Activated CD4-positive, alpha-beta memory T cell treated with anti-CD3 and anti-CD28 coated beads for 36 hours (primary cell): ENCODE results near the gene HOXA10. TPM values are rescaled to one million over a fixed set of nuclear protein-coding genes. Genes with fewer than 3 reads are reported as not detected.
A peak's percentile ranks its signal among the peaks of the same experiment; 100 is the strongest.

Source experiments
- CTCF ChIA-PET: fragments of 350-600 bp; sonication (Branson Sonifier 250); formaldehyde crosslinking; loops from one replicate; lab custom pipeline; 2021; ENCODE audit warnings: antibody characterized with exemption, inconsistent platforms; lab: Charles Lee
- POLR2A ChIA-PET: fragments of 350-600 bp; sonication (Branson Sonifier 250); formaldehyde crosslinking; loops from one replicate; lab custom pipeline; 2021; ENCODE audit warnings: antibody characterized with exemption; lab: Charles Lee
- DNase-seq: peaks from one replicate; pipeline ENCODE4 v3.0.0-alpha.2; 2020
- H3K27ac Mint-ChIP-seq: one replicate; pipeline ENCODE4 v1.8.0; 2021; ENCODE audit warnings: mixed read lengths
- H3K27me3 Mint-ChIP-seq: one replicate; pipeline ENCODE4 v1.8.0; 2021; ENCODE audit warnings: mixed read lengths
- H3K36me3 Mint-ChIP-seq: one replicate; pipeline ENCODE4 v1.8.0; 2021; ENCODE audit warnings: mixed read lengths
- H3K4me1 Mint-ChIP-seq: one replicate; pipeline ENCODE4 v1.8.0; 2021; ENCODE audit warnings: low read depth, mixed read lengths
- H3K4me3 Mint-ChIP-seq: one replicate; pipeline ENCODE4 v1.8.0; 2021; ENCODE audit warnings: mild to moderate bottlenecking, mixed read lengths
- H3K9me3 Mint-ChIP-seq: one replicate; pipeline ENCODE4 v1.8.0; 2021; ENCODE audit warnings: mixed read lengths
- intact Hi-C: fragments of 100-400 bp; cut with micrococcal nuclease; formaldehyde crosslinking; loops from one replicate; pipeline ENCODE4 v1.15.1; 2023
- total RNA-seq, 2 experiments: library from RNA; stranded (reverse); gene quantifications; one replicate each; pipeline ENCODE4 v1.2.3, GENCODE V29; 2021

HOXA10 gene
- total RNA-seq, 2 experiments from 2014 or later = not detected

GRCh38 chr7:27181795-27182275 lies 7.7 kb upstream of the HOXA10 start:
- no peaks in the 10 kb centered on the region for H3K9me3 Mint-ChIP-seq
- peaks cover 28% of the 10 kb centered on the region for H3K4me1 Mint-ChIP-seq
- POLR2A ChIA-PET = interaction anchor here (1.0 kb wide), 1 partner anchor 14 kb away, joined by 3 read pairs; no protein-coding TSS in a partner anchor
- no peak overlapping the region for H3K27ac Mint-ChIP-seq
- DNase-seq = peak; percentile 4
- H3K4me3 Mint-ChIP-seq = no peak overlapping the region
- intact Hi-C loops = no loop called here
- peaks cover 4% of the 10 kb centered on the region for H3K36me3 Mint-ChIP-seq
- H3K27me3 Mint-ChIP-seq = peaks cover 67% of the 10 kb centered on the region
- CTCF ChIA-PET = interaction anchor here (1.0 to 6.5 kb wide), 5 partner anchors 11 to 32 kb away, joined by 3 to 45 read pairs (median 4); no protein-coding TSS in a partner anchor

GRCh38 chr7:27180431-27181420 lies 6.6 kb upstream of the HOXA10 start:
- ChIA-PET POLR2A (no interaction called here), CTCF (interaction anchor here (0.5 to 3.4 kb wide), 30 partner anchors 10 to 1443 kb away, joined by 3 to 22 read pairs (median 4); partner anchors contain the start of gene HOXA9)
- Mint-ChIP-seq H3K36me3 (peaks cover 4% of the 10 kb centered on the region), H3K9me3 (no peaks in the 10 kb centered on the region), H3K27me3 (peaks cover 69% of the 10 kb centered on the region), H3K4me1 (peaks cover 21% of the 10 kb centered on the region), H3K27ac (no peak overlapping the region), H3K4me3 (no peak overlapping the region)
- DNase-seq = peak; percentile 1
- intact Hi-C loops = no loop called here

DNA sequence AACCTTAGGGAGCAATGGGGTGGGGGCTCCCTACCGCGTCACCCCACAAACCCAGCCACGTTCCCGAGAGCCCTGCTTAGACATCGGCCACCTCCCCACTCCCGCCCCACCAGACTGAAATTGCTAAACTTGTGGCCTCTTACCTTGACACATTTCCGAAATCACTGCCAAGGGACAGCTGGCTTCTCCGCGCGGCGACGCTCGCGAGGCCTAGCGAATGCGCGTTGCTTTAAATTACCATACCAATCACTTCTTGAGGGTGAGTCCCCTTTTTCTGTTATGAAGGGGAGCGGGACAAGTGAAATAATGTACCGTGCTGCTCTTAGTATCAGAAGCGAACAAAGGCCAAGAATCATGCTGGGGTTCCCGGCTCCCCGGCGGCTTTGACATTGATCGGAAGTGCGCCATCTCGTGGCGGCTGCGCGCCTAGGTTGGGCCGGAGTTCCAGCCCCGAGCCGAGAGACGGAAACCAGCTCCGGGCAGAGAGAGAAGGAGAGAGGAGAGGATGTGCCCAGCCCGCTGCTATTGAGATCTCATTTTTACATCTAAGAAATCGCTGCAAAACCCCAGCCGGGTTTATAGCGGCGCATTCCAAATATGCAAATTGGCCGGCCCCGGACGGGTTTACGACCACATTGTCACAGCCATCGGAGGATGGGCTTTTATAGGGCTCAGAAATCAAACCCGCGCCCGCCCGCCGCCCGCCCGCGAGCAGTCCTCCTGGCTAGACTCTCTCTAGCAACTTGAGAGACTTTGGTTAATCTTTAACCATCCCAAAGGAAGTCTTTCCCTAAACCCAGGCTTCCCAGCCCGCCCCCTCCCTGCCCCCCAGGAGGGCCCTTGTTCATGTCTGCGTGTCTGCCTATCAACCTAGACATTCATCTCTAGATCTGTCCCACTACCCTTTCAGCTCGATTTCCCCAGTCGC lies 5.6 kb upstream of the HOXA10 start:
- Mint-ChIP-seq H3K27me3 (peaks cover 69% of the 10 kb centered on the region), H3K27ac (no peak overlapping the region), H3K36me3 (peaks cover 2% of the 10 kb centered on the region), H3K4me3 (no peak overlapping the region), H3K9me3 (no peaks in the 10 kb centered on the region), H3K4me1 (peaks cover 13% of the 10 kb centered on the region)
- CTCF ChIA-PET = interaction anchor here (0.5 to 3.4 kb wide), 32 partner anchors 9 to 1770 kb away, joined by 3 to 22 read pairs (median 4); partner anchors contain the start of genes HOXA5 and HOXA9
- intact Hi-C loops = loop anchor here (5.0 kb wide), 1 partner anchor 1322 kb away; no protein-coding TSS in a partner anchor
- DNase-seq = peak; percentile 68
- POLR2A ChIA-PET = no interaction called here

DNA sequence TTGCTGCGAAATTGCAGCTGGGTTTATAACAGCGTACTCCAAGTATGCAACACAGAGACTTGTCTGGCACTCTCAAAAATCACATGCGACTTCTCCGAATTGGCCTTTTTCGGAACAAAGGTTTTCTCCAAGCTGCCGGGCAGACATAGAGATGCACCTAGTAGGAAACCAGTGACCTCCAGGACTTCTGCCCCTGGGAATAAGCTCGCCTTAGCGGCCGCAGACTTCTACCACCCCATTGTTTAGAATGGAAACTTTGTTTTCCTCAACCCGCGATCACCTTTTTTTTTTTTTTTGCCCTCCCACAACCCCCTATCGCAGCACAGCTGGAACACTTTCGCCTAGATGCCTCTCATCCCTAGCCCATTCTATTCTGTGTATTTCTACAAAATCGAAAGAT lies 4.9 kb upstream of the HOXA10 start:
- DNase-seq = no peak
- ChIA-PET CTCF (interaction anchor here (1.1 to 3.4 kb wide), 20 partner anchors 8 to 809 kb away, joined by 3 to 22 read pairs (median 6); partner anchors contain the start of genes HOXA5 and HOXA9), POLR2A (no interaction called here)
- Mint-ChIP-seq H3K27me3 (peaks cover 71% of the 10 kb centered on the region), H3K27ac (no peak overlapping the region), H3K4me3 (no peak overlapping the region), H3K4me1 (peaks cover 12% of the 10 kb centered on the region), H3K36me3 (no peaks in the 10 kb centered on the region), H3K9me3 (no peaks in the 10 kb centered on the region)
- intact Hi-C loops = loop anchor here (5.0 kb wide), 1 partner anchor 1322 kb away; no protein-coding TSS in a partner anchor

DNA sequence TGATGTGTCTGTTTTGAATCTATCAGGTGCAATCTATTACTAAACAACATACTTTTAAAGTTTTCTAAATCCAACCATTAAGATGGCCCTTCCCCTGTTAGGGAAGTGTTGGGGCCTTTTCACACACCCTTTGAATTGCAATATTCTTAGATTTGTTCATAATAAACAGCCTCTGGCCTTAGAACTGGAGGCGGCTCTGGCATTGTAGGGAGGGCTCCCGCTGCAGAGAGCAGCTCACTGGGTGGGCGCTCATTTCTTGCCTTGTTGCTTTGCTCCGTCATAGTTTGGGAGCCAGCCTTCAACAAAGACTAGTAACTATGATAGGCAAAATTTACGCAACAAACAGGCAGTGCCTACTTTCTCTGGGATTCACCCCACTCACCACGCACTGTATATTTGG lies 4.2 kb upstream of the HOXA10 start:
- no peaks in the 10 kb centered on the region for H3K36me3 Mint-ChIP-seq
- peaks cover 67% of the 10 kb centered on the region for H3K27me3 Mint-ChIP-seq
- no peak overlapping the region for H3K27ac Mint-ChIP-seq
- ChIA-PET CTCF (interaction anchor here (1.4 to 3.4 kb wide), 8 partner anchors 10 to 491 kb away, joined by 3 to 22 read pairs (median 10); partner anchors contain the start of genes HOXA5 and HOXA9), POLR2A (no interaction called here)
- intact Hi-C loops = loop anchor here (5.0 kb wide), 1 partner anchor 1321 kb away; no protein-coding TSS in a partner anchor
- peaks cover 10% of the 10 kb centered on the region for H3K4me1 Mint-ChIP-seq
- no peak overlapping the region for H3K4me3 Mint-ChIP-seq
- DNase-seq = peak; percentile 2
- no peaks in the 10 kb centered on the region for H3K9me3 Mint-ChIP-seq

- H3K27me3 Mint-ChIP-seq = peaks cover 66% of the 10 kb centered on the region
- no peaks in the 10 kb centered on the region for H3K36me3 Mint-ChIP-seq
- H3K4me1 Mint-ChIP-seq = peaks cover 10% of the 10 kb centered on the region
- no peaks in the 10 kb centered on the region for H3K9me3 Mint-ChIP-seq
- ChIA-PET POLR2A (no interaction called here), CTCF (interaction anchor here (3.4 kb wide), 1 partner anchor 17 kb away, joined by 19 read pairs; no protein-coding TSS in a partner anchor)
- no peak overlapping the region for H3K27ac Mint-ChIP-seq
- no peak overlapping the region for H3K4me3 Mint-ChIP-seq
- intact Hi-C loops = loop anchor here (5.0 kb wide), 1 partner anchor 1321 kb away; no protein-coding TSS in a partner anchor
- peak; percentile 1 for DNase-seq
These were observed 3.7 kb upstream of the HOXA10 start for GRCh38 chr7:27177795-27178320.

- DNase-seq = peak; percentile 5
These were observed 3.1 kb upstream of the HOXA10 start for GRCh38 chr7:27176962-27177794.

DNA sequence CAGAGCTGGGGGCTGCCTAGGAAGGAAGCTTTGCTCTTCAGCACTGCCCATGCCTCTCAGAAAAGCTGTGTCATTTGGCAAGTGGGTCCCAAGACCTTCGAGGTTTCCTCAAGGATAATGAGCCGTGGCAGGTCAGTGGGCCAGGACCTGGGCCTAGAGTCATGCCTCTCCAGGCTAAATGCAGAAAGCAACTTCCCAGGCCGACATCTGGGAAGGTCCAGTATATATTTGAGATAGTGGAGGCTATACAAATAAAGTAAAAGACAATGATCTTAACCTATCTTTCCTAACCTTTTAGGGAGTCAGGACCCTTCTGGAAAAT lies 2.4 kb upstream of the HOXA10 start:
- Mint-ChIP-seq H3K4me1 (peaks cover 18% of the 10 kb centered on the region), H3K9me3 (no peaks in the 10 kb centered on the region), H3K4me3 (no peak overlapping the region), H3K27ac (no peak overlapping the region), H3K27me3 (peaks cover 70% of the 10 kb centered on the region), H3K36me3 (peaks cover 1% of the 10 kb centered on the region)
- no peak for DNase-seq
- intact Hi-C loops = loop anchor here (5.0 kb wide), 1 partner anchor 1319 kb away; no protein-coding TSS in a partner anchor
- CTCF ChIA-PET = interaction anchor here (1.2 to 1.3 kb wide), 2 partner anchors 16 to 25 kb away, joined by 3 to 5 read pairs; no protein-coding TSS in a partner anchor
- POLR2A ChIA-PET = no interaction called here

More at GRCh38 chr7:27176962-27177794, 3.1 kb upstream of the HOXA10 start:
- Mint-ChIP-seq H3K27ac (no peak overlapping the region), H3K27me3 (peaks cover 66% of the 10 kb centered on the region), H3K36me3 (no peaks in the 10 kb centered on the region), H3K4me1 (peaks cover 13% of the 10 kb centered on the region), H3K4me3 (no peak overlapping the region), H3K9me3 (no peaks in the 10 kb centered on the region)
- ChIA-PET CTCF (interaction anchor here (1.2 to 3.4 kb wide), 3 partner anchors 16 to 26 kb away, joined by 3 to 19 read pairs (median 5); no protein-coding TSS in a partner anchor), POLR2A (no interaction called here)
- intact Hi-C loops = loop anchor here (5.0 kb wide), 1 partner anchor 1320 kb away; no protein-coding TSS in a partner anchor

DNA sequence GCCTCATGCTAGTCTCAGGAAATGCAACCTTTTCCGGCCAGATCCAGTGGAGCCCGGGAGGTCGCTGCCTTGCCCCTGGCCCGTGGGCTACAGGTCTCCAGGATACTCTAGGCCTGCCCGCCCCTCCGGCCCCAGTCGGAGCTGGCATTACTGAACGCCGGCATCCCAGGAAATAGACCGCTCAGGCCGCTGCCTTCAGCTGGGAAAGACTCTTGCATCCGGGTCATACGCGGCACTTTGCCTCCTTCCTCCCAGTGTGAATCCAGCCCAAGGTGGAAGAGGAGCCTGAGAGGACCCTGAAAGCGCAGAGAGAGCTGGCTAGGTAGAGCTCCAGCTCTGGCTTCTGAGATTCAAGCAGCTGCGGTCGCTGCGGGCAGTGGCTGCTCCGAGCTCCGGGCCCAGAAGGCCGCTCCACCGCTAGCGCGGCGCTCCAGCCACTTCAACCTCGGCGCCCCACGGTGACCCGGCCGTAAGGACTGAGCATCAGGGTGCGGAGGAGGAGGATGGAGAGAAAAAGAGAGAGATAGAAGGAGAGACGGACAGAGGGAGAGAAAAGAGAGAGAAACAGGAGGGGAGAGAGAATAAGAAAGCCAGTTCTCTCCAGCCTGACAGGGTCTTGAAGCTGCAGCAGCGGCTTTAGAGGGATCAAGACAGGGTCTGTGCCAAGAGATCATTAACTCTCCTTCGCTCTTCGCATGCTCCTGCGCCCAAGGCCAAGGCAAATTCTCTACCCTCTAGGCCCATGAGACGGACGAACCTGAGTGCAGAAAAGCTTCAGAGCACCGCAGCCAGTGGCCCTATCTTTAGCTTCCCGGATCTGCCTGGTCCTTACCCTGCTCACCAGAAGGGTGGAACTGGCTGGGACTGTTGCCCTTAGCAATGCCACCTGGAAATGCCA lies 1.8 kb upstream of the HOXA10 start:
- peaks cover 72% of the 10 kb centered on the region for H3K27me3 Mint-ChIP-seq
- CTCF ChIA-PET = interaction anchor here (1.1 to 1.3 kb wide), 3 partner anchors 15 to 489 kb away, joined by 3 to 5 read pairs (median 3); no protein-coding TSS in a partner anchor
- H3K4me3 Mint-ChIP-seq = no peak overlapping the region
- DNase-seq = peak; percentile 4
- peaks cover 1% of the 10 kb centered on the region for H3K36me3 Mint-ChIP-seq
- POLR2A ChIA-PET = no interaction called here
- H3K4me1 Mint-ChIP-seq = peaks cover 20% of the 10 kb centered on the region
- intact Hi-C loops = loop anchor here (5.0 kb wide), 1 partner anchor 1319 kb away; no protein-coding TSS in a partner anchor
- H3K9me3 Mint-ChIP-seq = no peaks in the 10 kb centered on the region
- H3K27ac Mint-ChIP-seq = no peak overlapping the region
